ENCODE data around the gene ALDH6A1.

ALDH6A1 gene

GRCh38 chr14:74049876-74050495, 34.3 kb downstream of the ALDH6A1 start:
- in situ Hi-C loops (cut with MboI; ENCODE audit: low sequenced_read_pairs): no loop called here

- in situ Hi-C loops (cut with MboI; ENCODE audit: low sequenced_read_pairs): no loop called here
Observed at GRCh38 chr14:74048281-74048680, 36.0 kb downstream of the ALDH6A1 start.

GRCh38 chr14:74045522-74045921, 38.7 kb downstream of the ALDH6A1 start:
- in situ Hi-C loops (cut with MboI; ENCODE audit: low sequenced_read_pairs): no loop called here

GRCh38 chr14:74042296-74042695, 42.0 kb downstream of the ALDH6A1 start:
- in situ Hi-C loops (cut with MboI; ENCODE audit: low sequenced_read_pairs): no loop called here

- in situ Hi-C loops (cut with MboI; ENCODE audit: low sequenced_read_pairs): no loop called here
Observed at GRCh38 chr14:74038020-74038859, 46.0 kb downstream of the ALDH6A1 start.

- in situ Hi-C loops (cut with MboI; ENCODE audit: low sequenced_read_pairs): no loop called here
Observed at GRCh38 chr14:74035556-74035955, 48.7 kb downstream of the ALDH6A1 start.

- in situ Hi-C loops (cut with MboI; ENCODE audit: low sequenced_read_pairs): no loop called here
Observed at GRCh38 chr14:74034572-74034971, 49.7 kb downstream of the ALDH6A1 start.

- in situ Hi-C loops (cut with MboI; ENCODE audit: low sequenced_read_pairs): no loop called here
Observed at GRCh38 chr14:74029136-74029535, 55.1 kb downstream of the ALDH6A1 start.

GRCh38 chr14:74022346-74022745, 61.9 kb downstream of the ALDH6A1 start:
- in situ Hi-C loops (cut with MboI; ENCODE audit: low sequenced_read_pairs): no loop called here

GRCh38 chr14:74019408-74020137, 64.7 kb downstream of the ALDH6A1 start:
- in situ Hi-C loops (cut with MboI; ENCODE audit: low sequenced_read_pairs): no loop called here

GRCh38 chr14:74018586-74019407, 65.5 kb downstream of the ALDH6A1 start, which contains the start of the genes BBOF1 and ENTPD5:
TSS of gene BBOF1 (plus strand) at chr14:74019349. CDS start at chr14:74019479, 130 bp downstream.
TSS of gene ENTPD5 (minus strand) at chr14:74019288. CDS start at chr14:73988102, 31,186 bp downstream.
- in situ Hi-C loops (cut with MboI; ENCODE audit: low sequenced_read_pairs): no loop called here

GRCh38 chr14:74018174-74018585, 66.1 kb downstream of the ALDH6A1 start:
- in situ Hi-C loops (cut with MboI; ENCODE audit: low sequenced_read_pairs): no loop called here

- in situ Hi-C loops (cut with MboI; ENCODE audit: low sequenced_read_pairs): no loop called here
Observed at GRCh38 chr14:74015963-74016362, 68.3 kb downstream of the ALDH6A1 start.

GRCh38 chr14:74015176-74015575, 69.1 kb downstream of the ALDH6A1 start:
- in situ Hi-C loops (cut with MboI; ENCODE audit: low sequenced_read_pairs): no loop called here

- in situ Hi-C loops (cut with MboI; ENCODE audit: low sequenced_read_pairs): no loop called here
Observed at GRCh38 chr14:74014299-74014698, 70.0 kb downstream of the ALDH6A1 start.

- in situ Hi-C loops (cut with MboI; ENCODE audit: low sequenced_read_pairs): no loop called here
Observed at GRCh38 chr14:74008843-74009499, 75.3 kb downstream of the ALDH6A1 start.
